ENCODE results near the gene SHE. TPM values are rescaled to one million over a fixed set of nuclear protein-coding genes. Genes with fewer than 3 reads are reported as not detected.

The SHE gene
- total RNA-seq, 2 experiments from 2014 or later = not detected

- ChIA-PET POLR2A (interaction anchor here (0.7 to 1.0 kb wide), 2 partner anchors 9 to 32 kb away, joined by 3 to 4 read pairs; no protein-coding TSS in a partner anchor), CTCF (ENCODE audit: unreplicated experiment) (no interaction called here)
- DNase-seq (ENCODE audit: low spot score) = no peak
- Histone ChIP-seq H3K9me3 (ENCODE audit: low read length) (no peaks in the 10 kb centered on the region), H3K4me3 (ENCODE audit: low read depth, low read length, poor library complexity, severe bottlenecking) (no peak overlapping the region), H3K79me2 (ENCODE audit: insufficient read depth, low read depth, low read length) (no peaks in the 10 kb centered on the region), H3K4me1 (ENCODE audit: insufficient read depth, low read length, poor library complexity, severe bottlenecking) (no peaks in the 10 kb centered on the region), H3K4me2 (ENCODE audit: low read length) (no peak overlapping the region), H3K36me3 (ENCODE audit: insufficient read depth, low read length) (no peaks in the 10 kb centered on the region), H3K27ac (ENCODE audit: low read depth, low read length, poor library complexity, severe bottlenecking) (no peak overlapping the region), H3K9me2 (ENCODE audit: insufficient read depth, low read length) (no peaks in the 10 kb centered on the region), H2AFZ (ENCODE audit: low read length) (no peak overlapping the region), H4K20me1 (ENCODE audit: insufficient read depth, low read length) (no peaks in the 10 kb centered on the region)
- TF ChIP-seq EZH2phosphoT487 (IDR thresholded peaks at IDR 0.05; ENCODE audit: borderline replicate concordance, low read depth, low read length) = no peak
- TF ChIP-seq, protein P1, sequence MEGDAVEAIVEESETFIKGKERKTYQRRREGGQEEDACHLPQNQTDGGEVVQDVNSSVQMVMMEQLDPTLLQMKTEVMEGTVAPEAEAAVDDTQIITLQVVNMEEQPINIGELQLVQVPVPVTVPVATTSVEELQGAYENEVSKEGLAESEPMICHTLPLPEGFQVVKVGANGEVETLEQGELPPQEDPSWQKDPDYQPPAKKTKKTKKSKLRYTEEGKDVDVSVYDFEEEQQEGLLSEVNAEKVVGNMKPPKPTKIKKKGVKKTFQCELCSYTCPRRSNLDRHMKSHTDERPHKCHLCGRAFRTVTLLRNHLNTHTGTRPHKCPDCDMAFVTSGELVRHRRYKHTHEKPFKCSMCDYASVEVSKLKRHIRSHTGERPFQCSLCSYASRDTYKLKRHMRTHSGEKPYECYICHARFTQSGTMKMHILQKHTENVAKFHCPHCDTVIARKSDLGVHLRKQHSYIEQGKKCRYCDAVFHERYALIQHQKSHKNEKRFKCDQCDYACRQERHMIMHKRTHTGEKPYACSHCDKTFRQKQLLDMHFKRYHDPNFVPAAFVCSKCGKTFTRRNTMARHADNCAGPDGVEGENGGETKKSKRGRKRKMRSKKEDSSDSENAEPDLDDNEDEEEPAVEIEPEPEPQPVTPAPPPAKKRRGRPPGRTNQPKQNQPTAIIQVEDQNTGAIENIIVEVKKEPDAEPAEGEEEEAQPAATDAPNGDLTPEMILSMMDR (conservative IDR thresholded peaks at IDR 0.05; ENCODE audit: low read length) = no peak
- BruUV-seq (replicated peaks) = no TSS peak
- intact Hi-C loops (cut with micrococcal nuclease; ENCODE audit: unreplicated experiment) = no loop called here
Measured at GRCh38 chr1:154435599-154436200, 66.5 kb downstream of the SHE start.

- no peak overlapping the region for H3K27ac ChIP-seq (ENCODE audit: low read depth, low read length, poor library complexity, severe bottlenecking)
- H4K20me1 ChIP-seq (ENCODE audit: insufficient read depth, low read length) = no peaks in the 10 kb centered on the region
- H3K4me2 ChIP-seq (ENCODE audit: low read length) = no peak overlapping the region
- no peak overlapping the region for H3K4me3 ChIP-seq (ENCODE audit: low read depth, low read length, poor library complexity, severe bottlenecking)
- H3K4me1 ChIP-seq (ENCODE audit: insufficient read depth, low read length, poor library complexity, severe bottlenecking) = no peaks in the 10 kb centered on the region
- no peaks in the 10 kb centered on the region for H3K9me2 ChIP-seq (ENCODE audit: insufficient read depth, low read length)
- ChIA-PET POLR2A (interaction anchor here (1.0 kb wide), 1 partner anchor 33 kb away, joined by 4 read pairs; no protein-coding TSS in a partner anchor), CTCF (ENCODE audit: unreplicated experiment) (no interaction called here)
- H3K9me3 ChIP-seq (ENCODE audit: low read length) = no peaks in the 10 kb centered on the region
- H3K36me3 ChIP-seq (ENCODE audit: insufficient read depth, low read length) = no peaks in the 10 kb centered on the region
- no peak overlapping the region for H2AFZ ChIP-seq (ENCODE audit: low read length)
- no peak for DNase-seq (ENCODE audit: low spot score)
- TF ChIP-seq, protein P1 (conservative IDR thresholded peaks at IDR 0.05; ENCODE audit: low read length) = no peak
- TF ChIP-seq EZH2phosphoT487 (IDR thresholded peaks at IDR 0.05; ENCODE audit: borderline replicate concordance, low read depth, low read length) = no peak
- H3K79me2 ChIP-seq (ENCODE audit: insufficient read depth, low read depth, low read length) = no peaks in the 10 kb centered on the region
- no TSS peak for BruUV-seq (replicated peaks)
- intact Hi-C loops (cut with micrococcal nuclease; ENCODE audit: unreplicated experiment) = no loop called here
Measured at GRCh38 chr1:154434346-154435085, 67.7 kb downstream of the SHE start.

All from OCI-LY7 (cell line).